A673 (cell line): ENCODE data around the gene SIVA1. TPM values are rescaled to one million over a fixed set of nuclear protein-coding genes. Genes with fewer than 3 reads are reported as not detected.
A peak's percentile ranks its signal among the peaks of the same experiment; 100 is the strongest.

Source experiments
- BruUV-seq: library from RNA; stranded (reverse); fragments of 400-500 nt; replicated peaks from 2 replicates; lab custom pipeline; 2021; lab: Mats Ljungman, UMichigan
- CTCF ChIA-PET: fragments of 300-600 bp; sonication (Branson Sonifier 250); formaldehyde crosslinking; loops from one replicate; lab custom pipeline; 2022; ENCODE audit warnings: antibody characterized with exemption; lab: Charles Lee
- POLR2A ChIA-PET: fragments of 300-600 bp; sonication (Branson Sonifier 250); formaldehyde crosslinking; loops from one replicate; lab custom pipeline; 2022; ENCODE audit warnings: antibody characterized with exemption; ENCODE audit not compliant: low non-redundant PET; lab: Charles Lee
- DNase-seq: peaks from one replicate; pipeline ENCODE4 v3.0.0-alpha.2; 2015; ENCODE audit warnings: low spot score
- H3K27ac ChIP-seq: fragments of 200-600 bp; sonication (generic); 2 replicates; pipeline ENCODE4 v1.5.1; 2016; ENCODE audit warnings: mixed run types, low read depth, mild to moderate bottlenecking, mixed read lengths, antibody characterized with exemption, low read length; ENCODE audit not compliant: poor library complexity, severe bottlenecking
- H3K27me3 ChIP-seq: fragments of 200-600 bp; sonication (generic); replicated peaks from 2 replicates; pipeline ENCODE4 v1.6.1; 2017; ENCODE audit warnings: mixed run types, low read depth, mild to moderate bottlenecking, mixed read lengths, antibody characterized with exemption, low read length; ENCODE audit not compliant: insufficient read depth, poor library complexity
- H3K36me3 ChIP-seq: fragments of 200-600 bp; sonication (generic); 2 replicates; pipeline ENCODE4 v1.6.1; 2016; ENCODE audit warnings: mixed run types, mild to moderate bottlenecking, mixed read lengths, antibody characterized with exemption, low read length; ENCODE audit not compliant: insufficient read depth, poor library complexity, severe bottlenecking
- H3K4me1 ChIP-seq: fragments of 200-600 bp; sonication (generic); 2 replicates; pipeline ENCODE4 v1.6.1; 2017; ENCODE audit warnings: mixed run types, mild to moderate bottlenecking, mixed read lengths, antibody characterized with exemption, low read length; ENCODE audit not compliant: insufficient read depth, poor library complexity, severe bottlenecking
- H3K4me3 ChIP-seq: fragments of 200-600 bp; sonication (generic); 2 replicates; pipeline ENCODE4 v1.5.1; 2016; ENCODE audit warnings: low read depth, mixed run types, mild to moderate bottlenecking, mixed read lengths, low read length; ENCODE audit not compliant: poor library complexity, severe bottlenecking
- H3K9me3 ChIP-seq: fragments of 200-600 bp; sonication (generic); 2 replicates; pipeline ENCODE4 v1.6.1; 2016; ENCODE audit warnings: mixed run types, low read depth, mild to moderate bottlenecking, mixed read lengths, antibody characterized with exemption, low read length; ENCODE audit not compliant: poor library complexity, severe bottlenecking
- CTCF ChIP-seq: fragments of 300-800, 200-600 bp; sonication (generic); conservative IDR thresholded peaks from 2 replicates; pipeline ENCODE4 v1.5.1; 2017; ENCODE audit warnings: low read depth, mild to moderate bottlenecking, antibody characterized with exemption, low read length, moderate library complexity, mixed read lengths
- EZH2 ChIP-seq: fragments of 200-600 bp; sonication (generic); IDR thresholded peaks from 2 replicates; pipeline ENCODE4 v1.6.1; 2017; ENCODE audit warnings: borderline replicate concordance, low read depth, mild to moderate bottlenecking, mixed read lengths, antibody characterized with exemption, low read length; ENCODE audit not compliant: poor library complexity, severe bottlenecking
- intact Hi-C: fragments of 100-400 bp; cut with micrococcal nuclease; formaldehyde crosslinking; loops from one replicate; pipeline ENCODE4 v1.10.0; 2022; ENCODE audit not compliant: unreplicated experiment
- total RNA-seq: library from RNA; stranded (reverse); gene quantifications from 2 replicates; pipeline ENCODE4 v1.2.3, GENCODE V29; 2021

SIVA1 gene
- total RNA-seq, 1 experiment from 2014 or later = 79.6 TPM

- BruUV-seq = TSS peak; percentile 71
Measured at GRCh38 chr14:104751539-104752422, 1.2 kb upstream of the SIVA1 start.

GRCh38 chr14:104752423-104752734 is 568 bp upstream of the SIVA1 start:
- H3K4me3 ChIP-seq = peak overlapping the region; percentile 100
- DNase-seq = no peak
- intact Hi-C loops = no loop called here
- POLR2A ChIA-PET = interaction anchor here (0.6 to 1.1 kb wide), 5 partner anchors 13 to 934 kb away, joined by 3 to 5 read pairs (median 3); no protein-coding TSS in a partner anchor
- H3K4me1 ChIP-seq = peaks cover 8% of the 10 kb centered on the region
- BruUV-seq = no TSS peak
- H3K36me3 ChIP-seq = peaks cover 10% of the 10 kb centered on the region
- CTCF ChIA-PET = interaction anchor here (1.0 to 1.5 kb wide), 2 partner anchors 16 to 18 kb away, joined by 4 to 5 read pairs; no protein-coding TSS in a partner anchor
- H3K27me3 ChIP-seq = no peaks in the 10 kb centered on the region
- TF ChIP-seq EZH2 = no peak
- TF ChIP-seq CTCF = no peak
- H3K9me3 ChIP-seq = no peaks in the 10 kb centered on the region
- peak overlapping the region; percentile 97 for H3K27ac ChIP-seq

More at GRCh38 chr14:104751539-104752422, 1.2 kb upstream of the SIVA1 start:
- no peak for DNase-seq
- Histone ChIP-seq H3K9me3 (no peaks in the 10 kb centered on the region), H3K4me3 (peak overlapping the region; percentile 100), H3K27me3 (no peaks in the 10 kb centered on the region), H3K27ac (peak overlapping the region; percentile 97), H3K4me1 (peaks cover 8% of the 10 kb centered on the region), H3K36me3 (peaks cover 6% of the 10 kb centered on the region)
- ChIA-PET CTCF (interaction anchor here (1.0 to 1.5 kb wide), 2 partner anchors 17 to 19 kb away, joined by 4 to 5 read pairs; no protein-coding TSS in a partner anchor), POLR2A (interaction anchor here (0.7 to 1.1 kb wide), 3 partner anchors 14 to 73 kb away, joined by 3 to 4 read pairs (median 3); no protein-coding TSS in a partner anchor)
- intact Hi-C loops = no loop called here
- TF ChIP-seq EZH2 (no peak), CTCF (no peak)

DNA sequence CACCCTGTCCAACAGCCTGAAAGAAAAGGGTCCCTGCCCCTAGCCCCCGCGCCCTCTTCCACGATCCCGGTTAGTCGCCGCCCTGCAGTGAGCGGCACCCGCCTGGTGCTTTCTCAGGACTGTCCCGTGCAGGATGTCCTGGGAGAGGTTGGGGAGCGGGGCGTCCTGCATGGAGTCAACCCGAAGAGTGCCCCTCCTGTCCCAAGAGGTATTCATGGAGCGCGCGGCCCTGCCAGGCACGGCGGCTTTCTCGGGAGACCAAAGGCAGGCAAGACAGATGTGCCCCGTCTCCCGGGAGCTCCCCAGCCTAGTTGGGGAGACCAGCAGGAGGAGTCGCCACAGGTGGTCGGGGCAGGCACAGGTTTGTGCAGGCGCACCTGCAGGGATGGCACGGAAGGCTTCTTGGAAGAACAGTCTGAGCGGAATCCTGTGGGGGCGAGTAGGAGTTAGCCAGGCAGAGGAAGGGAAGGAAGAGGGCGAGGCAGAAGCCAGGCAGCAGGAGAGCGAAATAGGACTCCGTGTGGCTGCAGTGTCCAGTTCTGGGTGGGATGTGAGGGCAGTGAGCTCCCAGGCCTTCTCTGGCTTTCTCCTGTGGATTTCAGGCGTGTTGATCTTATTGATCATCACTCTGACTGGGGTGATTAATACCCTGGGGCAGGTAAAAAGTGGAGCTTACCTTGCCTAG is 723 bp downstream of the SIVA1 start:
- H3K27me3 ChIP-seq = no peaks in the 10 kb centered on the region
- ChIA-PET POLR2A (no interaction called here), CTCF (interaction anchor here (1.5 kb wide), 1 partner anchor 17 kb away, joined by 5 read pairs; no protein-coding TSS in a partner anchor)
- H3K4me3 ChIP-seq = peak overlapping the region; percentile 100
- BruUV-seq = no TSS peak
- peaks cover 8% of the 10 kb centered on the region for H3K4me1 ChIP-seq
- TF ChIP-seq CTCF = no peak
- no peak for TF ChIP-seq EZH2
- peaks cover 17% of the 10 kb centered on the region for H3K36me3 ChIP-seq
- DNase-seq = no peak
- peak overlapping the region; percentile 97 for H3K27ac ChIP-seq
- H3K9me3 ChIP-seq = no peaks in the 10 kb centered on the region
- intact Hi-C loops = no loop called here
